GM12878 (cell line): ENCODE results near the gene AMBN.

Experiments
- CREM ChIP-seq: IDR thresholded peaks from 2 replicates; pipeline ENCODE4 v1.6.1; 2014; ENCODE audit warnings: antibody characterized with exemption, low read depth
- CTCF ChIP-seq, 3 experiments: IDR thresholded peaks in 2 of 3; conservative IDR thresholded peaks in 1 of 3; 2 replicates each; pipeline ENCODE4 v1.5.1; 2011; ENCODE audit warnings: low read depth in 3 of 3, low read length in 3 of 3, mild to moderate bottlenecking in 3 of 3, control low read depth in 2 of 3, moderate library complexity in 2 of 3, inconsistent platforms in 1 of 3, mixed read lengths in 1 of 3; ENCODE audit not compliant: control insufficient read depth in 2 of 3, insufficient read depth in 1 of 3; ENCODE audit errors: extremely low read depth in 1 of 3
- HCFC1 ChIP-seq: fragments of 150-350 bp; IDR thresholded peaks from 2 replicates; pipeline ENCODE4 v1.6.1; 2014; ENCODE audit warnings: low read length
- HDAC6 ChIP-seq: fragments of 200-600 bp; sonication (generic); IDR thresholded peaks from one replicate; pipeline ENCODE4 v1.8.0; 2017; ENCODE audit warnings: antibody characterized with exemption; ENCODE audit not compliant: unreplicated experiment
- MLLT1 ChIP-seq: fragments of 450-650 bp; IDR thresholded peaks from 2 replicates; pipeline ENCODE4 v1.6.1; 2016; ENCODE audit warnings: mild to moderate bottlenecking
- PAX5 ChIP-seq: IDR thresholded peaks from 2 replicates; pipeline ENCODE4 v1.6.1; 2011; ENCODE audit warnings: low read depth, low read length, borderline replicate concordance
- POLR2A ChIP-seq: IDR thresholded peaks from 2 replicates; pipeline ENCODE4 v1.6.1; 2011; ENCODE audit warnings: low read depth, mild to moderate bottlenecking, low read length
- POLR2AphosphoS5 ChIP-seq: IDR thresholded peaks from 2 replicates; pipeline ENCODE4 v1.6.1; 2011; ENCODE audit warnings: mild to moderate bottlenecking, low read length, inconsistent platforms
- SP1 ChIP-seq: IDR thresholded peaks from one replicate; pipeline ENCODE4 v1.6.1; 2011; ENCODE audit warnings: low read depth, low read length
- SRF ChIP-seq, 2 experiments: IDR thresholded peaks; 2 replicates each; pipeline ENCODE4 v1.6.1; 2011; ENCODE audit warnings: low read depth in 2 of 2, low read length in 2 of 2, mild to moderate bottlenecking in 1 of 2, moderate library complexity in 1 of 2

- TF ChIP-seq SRF (IDR thresholded peaks at IDR 0.05; ENCODE audit: low read depth in 2 of 2, low read length in 2 of 2) (no peak), HCFC1 (no peak), CTCF (IDR thresholded peaks at IDR 0.05 in 2 of 3, conservative IDR thresholded peaks at IDR 0.05 in 1 of 3; ENCODE audit: control insufficient read depth in 2 of 3, extremely low read depth in 1 of 3, insufficient read depth in 1 of 3, low read depth in 3 of 3, low read length in 3 of 3) (no peak), POLR2A (no peak), SP1 (no peak), POLR2AphosphoS5 (no peak), MLLT1 (no peak), HDAC6 (no peak), CREM (no peak), PAX5 (no peak)
Observed at GRCh38 chr4:70630162-70630561, 38.1 kb downstream of the AMBN start.
